ENCODE results near the gene TSC2. TPM values are rescaled to one million over a fixed set of nuclear protein-coding genes. Genes with fewer than 3 reads are reported as not detected.
A peak's percentile ranks its signal among the peaks of the same experiment; 100 is the strongest.

TSC2 gene
- total and polyA plus RNA-seq, 4 donors: 23.3 to 51.2 (median 28.7) TPM

DNA sequence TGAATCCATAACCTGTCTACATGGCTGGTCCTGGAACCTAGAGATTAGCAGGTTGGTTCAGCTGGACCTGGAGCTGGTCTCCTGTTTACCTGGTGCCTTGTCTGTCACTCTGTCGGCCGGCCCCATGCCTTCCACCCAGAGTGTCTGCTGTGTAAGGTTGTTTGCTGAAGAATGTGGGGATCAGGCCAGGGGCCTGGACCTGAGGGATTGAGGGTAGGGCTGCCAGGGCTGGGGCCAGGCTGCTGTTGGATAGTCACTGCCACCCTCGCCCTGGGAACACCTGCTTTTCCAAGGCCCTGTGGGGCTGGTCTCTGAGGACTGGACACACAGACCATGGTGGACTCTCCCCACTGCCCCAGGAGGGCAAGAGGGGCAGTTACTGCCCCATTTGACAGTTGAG, 19.6 kb upstream of the TSC2 start:
- WGBS: 24% methylated on average over 3 of the region's 3 CpGs

DNA sequence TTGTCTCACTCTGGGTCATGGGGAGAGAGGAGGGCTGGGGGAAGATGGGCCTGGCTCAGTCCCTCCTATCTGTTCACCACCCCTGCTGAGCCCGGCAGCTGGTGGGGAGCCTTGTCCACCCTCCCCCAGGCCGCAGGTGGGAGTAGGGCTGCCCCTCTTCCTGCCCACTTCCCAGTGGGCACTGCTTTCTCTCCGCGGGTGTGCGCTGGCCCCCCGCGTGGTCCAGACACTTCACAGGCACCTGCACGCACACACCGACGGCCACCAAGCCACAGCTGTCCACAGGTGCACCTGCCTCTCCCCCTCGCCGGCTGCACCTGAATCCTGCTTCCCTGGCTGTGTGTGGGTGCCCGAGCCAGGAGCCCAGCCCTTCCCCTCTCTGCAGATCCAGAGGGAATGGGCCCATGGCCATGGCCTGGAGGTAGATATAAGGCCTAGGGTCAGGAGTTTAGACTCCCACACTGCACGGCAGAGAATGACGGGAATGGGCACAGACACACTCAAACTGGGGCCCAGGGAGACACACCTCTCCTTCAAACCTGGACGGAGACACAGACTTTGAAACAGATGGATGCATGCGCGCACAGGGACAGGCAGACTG, 19.1 kb upstream of the TSC2 start:
- H3K27ac ChIP-seq (ENCODE audit: low read depth in 1 of 2, low read length in 2 of 2): peak overlapping the region; percentile 49 to 65
- H3K9ac ChIP-seq (ENCODE audit: low read depth in 1 of 2, low read length in 2 of 2): peak overlapping the region; percentile 64 to 94

More for the DNA sequence above, 19.6 kb upstream of the TSC2 start:
- Histone ChIP-seq H3K36me3 (ENCODE audit: control insufficient read depth in 4 of 4, insufficient read depth in 3 of 4, low read depth in 1 of 4, low read length in 3 of 4) (no peaks in the 10 kb centered on the region), H3K27me3 (ENCODE audit: control insufficient read depth in 4 of 4, insufficient read depth in 4 of 4, low read length in 3 of 4) (no peaks in the 10 kb centered on the region), H3K4me3 (ENCODE audit: low read depth in 1 of 3, low read length in 3 of 3) (peak overlapping the region; percentile 89 to 99 (median 89)), H3K4me1 (ENCODE audit: control insufficient read depth in 4 of 4, insufficient read depth in 4 of 4, low read length in 3 of 4) (peaks cover 25 to 84% (median 65%) of the 10 kb centered on the region in 4 donors), H3K9me3 (ENCODE audit: control insufficient read depth in 4 of 4, low read length in 3 of 4) (no peaks in the 10 kb centered on the region), H3K9ac (ENCODE audit: low read depth in 1 of 2, low read length in 2 of 2) (peak overlapping the region; percentile 64 to 94), H3K27ac (ENCODE audit: low read depth in 1 of 2, low read length in 2 of 2) (peak overlapping the region; percentile 49 to 65)
- TF ChIP-seq TAF1 (conservative IDR thresholded peaks at IDR 0.05): no peak
- TF ChIP-seq, protein P1, sequence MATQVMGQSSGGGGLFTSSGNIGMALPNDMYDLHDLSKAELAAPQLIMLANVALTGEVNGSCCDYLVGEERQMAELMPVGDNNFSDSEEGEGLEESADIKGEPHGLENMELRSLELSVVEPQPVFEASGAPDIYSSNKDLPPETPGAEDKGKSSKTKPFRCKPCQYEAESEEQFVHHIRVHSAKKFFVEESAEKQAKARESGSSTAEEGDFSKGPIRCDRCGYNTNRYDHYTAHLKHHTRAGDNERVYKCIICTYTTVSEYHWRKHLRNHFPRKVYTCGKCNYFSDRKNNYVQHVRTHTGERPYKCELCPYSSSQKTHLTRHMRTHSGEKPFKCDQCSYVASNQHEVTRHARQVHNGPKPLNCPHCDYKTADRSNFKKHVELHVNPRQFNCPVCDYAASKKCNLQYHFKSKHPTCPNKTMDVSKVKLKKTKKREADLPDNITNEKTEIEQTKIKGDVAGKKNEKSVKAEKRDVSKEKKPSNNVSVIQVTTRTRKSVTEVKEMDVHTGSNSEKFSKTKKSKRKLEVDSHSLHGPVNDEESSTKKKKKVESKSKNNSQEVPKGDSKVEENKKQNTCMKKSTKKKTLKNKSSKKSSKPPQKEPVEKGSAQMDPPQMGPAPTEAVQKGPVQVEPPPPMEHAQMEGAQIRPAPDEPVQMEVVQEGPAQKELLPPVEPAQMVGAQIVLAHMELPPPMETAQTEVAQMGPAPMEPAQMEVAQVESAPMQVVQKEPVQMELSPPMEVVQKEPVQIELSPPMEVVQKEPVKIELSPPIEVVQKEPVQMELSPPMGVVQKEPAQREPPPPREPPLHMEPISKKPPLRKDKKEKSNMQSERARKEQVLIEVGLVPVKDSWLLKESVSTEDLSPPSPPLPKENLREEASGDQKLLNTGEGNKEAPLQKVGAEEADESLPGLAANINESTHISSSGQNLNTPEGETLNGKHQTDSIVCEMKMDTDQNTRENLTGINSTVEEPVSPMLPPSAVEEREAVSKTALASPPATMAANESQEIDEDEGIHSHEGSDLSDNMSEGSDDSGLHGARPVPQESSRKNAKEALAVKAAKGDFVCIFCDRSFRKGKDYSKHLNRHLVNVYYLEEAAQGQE (IDR thresholded peaks at IDR 0.05): no peak
- TF ChIP-seq HNF4G (IDR thresholded peaks at IDR 0.05): no peak
- no peak for TF ChIP-seq RAD21 (IDR thresholded peaks at IDR 0.05)
- TF ChIP-seq HNF4A (conservative IDR thresholded peaks at IDR 0.05): no peak
- no peak for DNase-seq (ENCODE audit: low spot score)

More for the DNA sequence above, 19.1 kb upstream of the TSC2 start:
- no peak for DNase-seq (ENCODE audit: low spot score)
- TF ChIP-seq FOXA2 (IDR thresholded peaks at IDR 0.05) (no peak), JUND (IDR thresholded peaks at IDR 0.05) (no peak), GABPA (IDR thresholded peaks at IDR 0.05 in 1 of 2, conservative IDR thresholded peaks at IDR 0.05 in 1 of 2) (no peak), TAF1 (conservative IDR thresholded peaks at IDR 0.05) (no peak), RAD21 (IDR thresholded peaks at IDR 0.05) (no peak), FOXA1 (IDR thresholded peaks at IDR 0.05) (no peak), YY1 (IDR thresholded peaks at IDR 0.05) (no peak), RXRA (IDR thresholded peaks at IDR 0.05) (no peak), SP1 (IDR thresholded peaks at IDR 0.05) (no peak), EGR1 (IDR thresholded peaks at IDR 0.05; ENCODE audit: low read depth in 2 of 2) (no peak), NR2F2 (IDR thresholded peaks at IDR 0.05) (no peak), HNF4A (conservative IDR thresholded peaks at IDR 0.05) (no peak), HNF4G (IDR thresholded peaks at IDR 0.05) (no peak)
- TF ChIP-seq, protein P2, sequence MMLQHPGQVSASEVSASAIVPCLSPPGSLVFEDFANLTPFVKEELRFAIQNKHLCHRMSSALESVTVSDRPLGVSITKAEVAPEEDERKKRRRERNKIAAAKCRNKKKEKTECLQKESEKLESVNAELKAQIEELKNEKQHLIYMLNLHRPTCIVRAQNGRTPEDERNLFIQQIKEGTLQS (IDR thresholded peaks at IDR 0.05): no peak
- TF ChIP-seq, protein P3, sequence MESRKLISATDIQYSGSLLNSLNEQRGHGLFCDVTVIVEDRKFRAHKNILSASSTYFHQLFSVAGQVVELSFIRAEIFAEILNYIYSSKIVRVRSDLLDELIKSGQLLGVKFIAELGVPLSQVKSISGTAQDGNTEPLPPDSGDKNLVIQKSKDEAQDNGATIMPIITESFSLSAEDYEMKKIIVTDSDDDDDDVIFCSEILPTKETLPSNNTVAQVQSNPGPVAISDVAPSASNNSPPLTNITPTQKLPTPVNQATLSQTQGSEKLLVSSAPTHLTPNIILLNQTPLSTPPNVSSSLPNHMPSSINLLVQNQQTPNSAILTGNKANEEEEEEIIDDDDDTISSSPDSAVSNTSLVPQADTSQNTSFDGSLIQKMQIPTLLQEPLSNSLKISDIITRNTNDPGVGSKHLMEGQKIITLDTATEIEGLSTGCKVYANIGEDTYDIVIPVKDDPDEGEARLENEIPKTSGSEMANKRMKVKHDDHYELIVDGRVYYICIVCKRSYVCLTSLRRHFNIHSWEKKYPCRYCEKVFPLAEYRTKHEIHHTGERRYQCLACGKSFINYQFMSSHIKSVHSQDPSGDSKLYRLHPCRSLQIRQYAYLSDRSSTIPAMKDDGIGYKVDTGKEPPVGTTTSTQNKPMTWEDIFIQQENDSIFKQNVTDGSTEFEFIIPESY (IDR thresholded peaks at IDR 0.05): no peak
- TF ChIP-seq, protein P4, sequence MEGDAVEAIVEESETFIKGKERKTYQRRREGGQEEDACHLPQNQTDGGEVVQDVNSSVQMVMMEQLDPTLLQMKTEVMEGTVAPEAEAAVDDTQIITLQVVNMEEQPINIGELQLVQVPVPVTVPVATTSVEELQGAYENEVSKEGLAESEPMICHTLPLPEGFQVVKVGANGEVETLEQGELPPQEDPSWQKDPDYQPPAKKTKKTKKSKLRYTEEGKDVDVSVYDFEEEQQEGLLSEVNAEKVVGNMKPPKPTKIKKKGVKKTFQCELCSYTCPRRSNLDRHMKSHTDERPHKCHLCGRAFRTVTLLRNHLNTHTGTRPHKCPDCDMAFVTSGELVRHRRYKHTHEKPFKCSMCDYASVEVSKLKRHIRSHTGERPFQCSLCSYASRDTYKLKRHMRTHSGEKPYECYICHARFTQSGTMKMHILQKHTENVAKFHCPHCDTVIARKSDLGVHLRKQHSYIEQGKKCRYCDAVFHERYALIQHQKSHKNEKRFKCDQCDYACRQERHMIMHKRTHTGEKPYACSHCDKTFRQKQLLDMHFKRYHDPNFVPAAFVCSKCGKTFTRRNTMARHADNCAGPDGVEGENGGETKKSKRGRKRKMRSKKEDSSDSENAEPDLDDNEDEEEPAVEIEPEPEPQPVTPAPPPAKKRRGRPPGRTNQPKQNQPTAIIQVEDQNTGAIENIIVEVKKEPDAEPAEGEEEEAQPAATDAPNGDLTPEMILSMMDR (IDR thresholded peaks at IDR 0.05; ENCODE audit: low read depth, low read length, missing input control): no peak
- TF ChIP-seq, protein P1 (IDR thresholded peaks at IDR 0.05): no peak
- TF ChIP-seq, protein P5, sequence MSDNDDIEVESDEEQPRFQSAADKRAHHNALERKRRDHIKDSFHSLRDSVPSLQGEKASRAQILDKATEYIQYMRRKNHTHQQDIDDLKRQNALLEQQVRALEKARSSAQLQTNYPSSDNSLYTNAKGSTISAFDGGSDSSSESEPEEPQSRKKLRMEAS (IDR thresholded peaks at IDR 0.05): no peak
- Histone ChIP-seq H3K4me3 (ENCODE audit: low read depth in 1 of 3, low read length in 3 of 3) (peak overlapping the region; percentile 46 to 99 (median 89)), H3K9me3 (ENCODE audit: control insufficient read depth in 4 of 4, low read length in 3 of 4) (no peaks in the 10 kb centered on the region), H3K27me3 (ENCODE audit: control insufficient read depth in 4 of 4, insufficient read depth in 4 of 4, low read length in 3 of 4) (no peaks in the 10 kb centered on the region), H3K36me3 (ENCODE audit: control insufficient read depth in 4 of 4, insufficient read depth in 3 of 4, low read depth in 1 of 4, low read length in 3 of 4) (no peaks in the 10 kb centered on the region), H3K4me1 (ENCODE audit: control insufficient read depth in 4 of 4, insufficient read depth in 4 of 4, low read length in 3 of 4) (peaks cover 22 to 85% (median 65%) of the 10 kb centered on the region in 4 donors)
- 47% methylated on average over 18 of the region's 18 CpGs for WGBS

Data from liver (tissue), 9 donors.